A673 (cell line): ENCODE results near the gene GRIP1.

Experiments used
- CTCF ChIP-seq: fragments of 300-800, 200-600 bp; sonication (generic); conservative IDR thresholded peaks from 2 replicates; pipeline ENCODE4 v1.5.1; 2017; ENCODE audit warnings: low read depth, mild to moderate bottlenecking, antibody characterized with exemption, low read length, moderate library complexity, mixed read lengths
- EZH2 ChIP-seq: fragments of 200-600 bp; sonication (generic); IDR thresholded peaks from 2 replicates; pipeline ENCODE4 v1.6.1; 2017; ENCODE audit warnings: borderline replicate concordance, low read depth, mild to moderate bottlenecking, mixed read lengths, antibody characterized with exemption, low read length; ENCODE audit not compliant: poor library complexity, severe bottlenecking

GRCh38 chr12:66405395-66405794 is 273.5 kb downstream of the GRIP1 start:
- TF ChIP-seq CTCF = no peak
- TF ChIP-seq EZH2 = no peak
